GM19099 (cell line): ENCODE measurements around the gene TRIM58.

Experiments used
- POLR2A ChIP-seq: IDR thresholded peaks from 3 replicates; pipeline ENCODE4 v1.6.1; 2011; ENCODE audit warnings: low read depth; ENCODE audit not compliant: insufficient read length; ENCODE audit errors: extremely low read depth

Gene TRIM58

GRCh38 chr1:247919952-247920351 is 63.0 kb downstream of the TRIM58 start, which contains the start of gene OR2T8:
Gene OR2T8, plus strand, starts transcription at chr1:247920252. Its CDS starts 766 bp downstream, at chr1:247921018.
- TF ChIP-seq POLR2A: no peak

- TF ChIP-seq POLR2A: no peak
Measured at GRCh38 chr1:247923941-247924340, 67.0 kb downstream of the TRIM58 start.

- TF ChIP-seq POLR2A: no peak
Measured at GRCh38 chr1:247924868-247925267, 67.9 kb downstream of the TRIM58 start, which contains the start of gene OR2AJ1. Gene OR2AJ1, plus strand, starts transcription at chr1:247924889. Its CDS starts 8,880 bp downstream, at chr1:247933769.
